Measurements from ENCODE around the gene SPECC1. TPM values are rescaled to one million over a fixed set of nuclear protein-coding genes. Genes with fewer than 3 reads are reported as not detected.

SPECC1 gene
- total RNA-seq, 1 experiment from 2014 or later: 43.5 TPM

GRCh38 chr17:20216853-20217252, 207.7 kb downstream of the SPECC1 start:
- ChIA-PET POLR2A (no interaction called here), CTCF (interaction anchor here (1.6 kb wide), 1 partner anchor 10 kb away, joined by 9 read pairs; no protein-coding TSS in a partner anchor), RAD21 (ENCODE audit: low non-redundant PET in 1 of 2, low total read pairs in 2 of 2, uncharacterized antibody in 2 of 2, unreplicated experiment in 2 of 2) (interaction anchor here in 1 of 2 experiments (1.3 kb wide), 1 partner anchor 10 kb away, joined by 4 read pairs; no protein-coding TSS in a partner anchor)
- H3K4me3 ChIP-seq (replicated peaks in 1 of 2; ENCODE audit: low read depth in 1 of 2, low read length in 2 of 2): no peak overlapping the region
- H2AFZ ChIP-seq (ENCODE audit: low read depth, low read length, poor library complexity, severe bottlenecking): no peak overlapping the region
- no TSS peak for BruUV-seq (replicated peaks)
- H4K20me1 ChIP-seq (ENCODE audit: insufficient read depth): no peaks in the 10 kb centered on the region; the same call in 1 of the 2 replicates
- H3K27ac ChIP-seq (ENCODE audit: low read depth, low read length): no peak overlapping the region
- H3K9me3 ChIP-seq (ENCODE audit: control insufficient read depth in 1 of 2, insufficient read depth in 1 of 2, low read depth in 1 of 2, low read length in 2 of 2): 0 out of 4 replicates have a peak, but pooled peaks cover 0 to 4% of the 10 kb centered on the region in 2 experiments
- ATAC-seq: no peak
- H3K4me1 ChIP-seq (ENCODE audit: control insufficient read depth in 1 of 2, insufficient read depth in 2 of 2, low read length in 2 of 2): no peaks in the 10 kb centered on the region
- no peaks in the 10 kb centered on the region for H3K36me3 ChIP-seq (ENCODE audit: control insufficient read depth in 1 of 2, insufficient read depth in 2 of 2, low read length in 2 of 2)
- H3K9me2 ChIP-seq (ENCODE audit: insufficient read depth): no peaks in the 10 kb centered on the region
- H3K4me2 ChIP-seq (ENCODE audit: low read length): no peak overlapping the region
- no peak for DNase-seq (ENCODE audit: low read depth, low spot score)
- H3K9ac ChIP-seq (ENCODE audit: low read length): no peak overlapping the region
- intact Hi-C loops (cut with micrococcal nuclease): no loop called here
- H3K27me3 ChIP-seq (ENCODE audit: insufficient read depth, low read length): no peaks in the 10 kb centered on the region
- TF ChIP-seq EZH2 (IDR thresholded peaks at IDR 0.05): no peak
- no peaks in the 10 kb centered on the region for H3K79me2 ChIP-seq (ENCODE audit: insufficient read depth, low read length)

DNA sequence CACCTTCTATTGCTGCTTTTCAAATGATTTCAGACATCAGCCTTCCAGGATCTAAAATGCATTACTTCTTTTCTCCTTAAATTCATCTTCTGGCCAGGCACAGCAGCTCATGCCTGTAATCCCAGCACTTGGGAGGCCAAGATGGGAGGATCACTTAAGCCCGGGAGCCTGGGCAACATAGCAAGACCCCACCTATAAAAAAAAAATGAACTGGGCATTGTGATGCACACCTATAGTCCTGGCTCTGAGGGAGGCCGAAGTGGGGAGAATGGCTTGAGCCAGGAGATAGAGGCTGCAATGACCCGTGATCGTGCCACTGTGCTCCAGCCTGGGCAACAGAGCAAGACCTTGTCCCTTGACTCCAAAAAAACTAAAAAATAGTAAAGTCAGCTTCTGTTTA, 208.5 kb downstream of the SPECC1 start:
- H3K4me3 ChIP-seq (replicated peaks in 1 of 2; ENCODE audit: low read depth in 1 of 2, low read length in 2 of 2): no peak overlapping the region
- H3K27me3 ChIP-seq (ENCODE audit: insufficient read depth, low read length): no peaks in the 10 kb centered on the region
- ChIA-PET CTCF (interaction anchor here (1.6 kb wide), 1 partner anchor 9 kb away, joined by 9 read pairs; no protein-coding TSS in a partner anchor), RAD21 (ENCODE audit: low non-redundant PET in 1 of 2, low total read pairs in 2 of 2, uncharacterized antibody in 2 of 2, unreplicated experiment in 2 of 2) (interaction anchor here in 1 of 2 experiments (1.3 kb wide), 1 partner anchor 9 kb away, joined by 4 read pairs; no protein-coding TSS in a partner anchor), POLR2A (no interaction called here)
- 0 out of 4 replicates have a peak, but pooled peaks cover 0 to 4% of the 10 kb centered on the region in 2 experiments for H3K9me3 ChIP-seq (ENCODE audit: control insufficient read depth in 1 of 2, insufficient read depth in 1 of 2, low read depth in 1 of 2, low read length in 2 of 2)
- no peaks in the 10 kb centered on the region for H3K9me2 ChIP-seq (ENCODE audit: insufficient read depth)
- DNase-seq (ENCODE audit: low read depth, low spot score) (no peak), ATAC-seq (no peak)
- intact Hi-C loops (cut with micrococcal nuclease): no loop called here
- no peaks in the 10 kb centered on the region for H3K36me3 ChIP-seq (ENCODE audit: control insufficient read depth in 1 of 2, insufficient read depth in 2 of 2, low read length in 2 of 2)
- H3K27ac ChIP-seq (ENCODE audit: low read depth, low read length): no peak overlapping the region
- no peak overlapping the region for H3K9ac ChIP-seq (ENCODE audit: low read length)
- no TSS peak for BruUV-seq (replicated peaks)
- no peaks in the 10 kb centered on the region; the same call in 1 of the 2 replicates for H4K20me1 ChIP-seq (ENCODE audit: insufficient read depth)
- no peaks in the 10 kb centered on the region for H3K4me1 ChIP-seq (ENCODE audit: control insufficient read depth in 1 of 2, insufficient read depth in 2 of 2, low read length in 2 of 2)
- H3K4me2 ChIP-seq (ENCODE audit: low read length): no peak overlapping the region
- TF ChIP-seq JUND (IDR thresholded peaks at IDR 0.05) (no peak), MAX (IDR thresholded peaks at IDR 0.05) (no peak), SRF (IDR thresholded peaks at IDR 0.05; ENCODE audit: low read depth) (no peak), SP1 (IDR thresholded peaks at IDR 0.05; ENCODE audit: low read depth) (no peak), SIN3A (IDR thresholded peaks at IDR 0.05; ENCODE audit: low read depth) (no peak), TCF7L2 (IDR thresholded peaks at IDR 0.05; ENCODE audit: borderline replicate concordance, extremely low read depth, insufficient read depth, insufficient read length) (no peak), ZBTB33 (IDR thresholded peaks at IDR 0.05; ENCODE audit: extremely low read depth, insufficient replicate concordance, low read length) (no peak), EGR1 (IDR thresholded peaks at IDR 0.05; ENCODE audit: low read depth) (no peak), ELF1 (IDR thresholded peaks at IDR 0.05; ENCODE audit: borderline replicate concordance, low read depth) (no peak), ZNF274 (IDR thresholded peaks at IDR 0.05; ENCODE audit: low read depth, low read length) (no peak)
- TF ChIP-seq, protein P1, sequence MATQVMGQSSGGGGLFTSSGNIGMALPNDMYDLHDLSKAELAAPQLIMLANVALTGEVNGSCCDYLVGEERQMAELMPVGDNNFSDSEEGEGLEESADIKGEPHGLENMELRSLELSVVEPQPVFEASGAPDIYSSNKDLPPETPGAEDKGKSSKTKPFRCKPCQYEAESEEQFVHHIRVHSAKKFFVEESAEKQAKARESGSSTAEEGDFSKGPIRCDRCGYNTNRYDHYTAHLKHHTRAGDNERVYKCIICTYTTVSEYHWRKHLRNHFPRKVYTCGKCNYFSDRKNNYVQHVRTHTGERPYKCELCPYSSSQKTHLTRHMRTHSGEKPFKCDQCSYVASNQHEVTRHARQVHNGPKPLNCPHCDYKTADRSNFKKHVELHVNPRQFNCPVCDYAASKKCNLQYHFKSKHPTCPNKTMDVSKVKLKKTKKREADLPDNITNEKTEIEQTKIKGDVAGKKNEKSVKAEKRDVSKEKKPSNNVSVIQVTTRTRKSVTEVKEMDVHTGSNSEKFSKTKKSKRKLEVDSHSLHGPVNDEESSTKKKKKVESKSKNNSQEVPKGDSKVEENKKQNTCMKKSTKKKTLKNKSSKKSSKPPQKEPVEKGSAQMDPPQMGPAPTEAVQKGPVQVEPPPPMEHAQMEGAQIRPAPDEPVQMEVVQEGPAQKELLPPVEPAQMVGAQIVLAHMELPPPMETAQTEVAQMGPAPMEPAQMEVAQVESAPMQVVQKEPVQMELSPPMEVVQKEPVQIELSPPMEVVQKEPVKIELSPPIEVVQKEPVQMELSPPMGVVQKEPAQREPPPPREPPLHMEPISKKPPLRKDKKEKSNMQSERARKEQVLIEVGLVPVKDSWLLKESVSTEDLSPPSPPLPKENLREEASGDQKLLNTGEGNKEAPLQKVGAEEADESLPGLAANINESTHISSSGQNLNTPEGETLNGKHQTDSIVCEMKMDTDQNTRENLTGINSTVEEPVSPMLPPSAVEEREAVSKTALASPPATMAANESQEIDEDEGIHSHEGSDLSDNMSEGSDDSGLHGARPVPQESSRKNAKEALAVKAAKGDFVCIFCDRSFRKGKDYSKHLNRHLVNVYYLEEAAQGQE (IDR thresholded peaks at IDR 0.05; ENCODE audit: low read depth): no peak
- H3K79me2 ChIP-seq (ENCODE audit: insufficient read depth, low read length): no peaks in the 10 kb centered on the region
- no peak overlapping the region for H2AFZ ChIP-seq (ENCODE audit: low read depth, low read length, poor library complexity, severe bottlenecking)

Measured in HCT116 (cell line).